Stimulated activated CD4-positive, alpha-beta T cell treated with anti-CD3 and anti-CD28 coated beads, Interleukin-2, amount 100 ng/mL, for 24 hours (primary cell): ENCODE results near the gene ZNF316.
A peak's percentile ranks its signal among the peaks of the same experiment; 100 is the strongest.
"Not testable (repeated sequence)": the region's sequence is repeated elsewhere in the genome, so short reads cannot be mapped to it uniquely, and the experiment has no call there.

ENCODE experiments used
- DNase-seq, 2 donors: peaks; one replicate each; pipeline ENCODE4 v3.0.0-alpha.2; 2020

The ZNF316 gene

DNA sequence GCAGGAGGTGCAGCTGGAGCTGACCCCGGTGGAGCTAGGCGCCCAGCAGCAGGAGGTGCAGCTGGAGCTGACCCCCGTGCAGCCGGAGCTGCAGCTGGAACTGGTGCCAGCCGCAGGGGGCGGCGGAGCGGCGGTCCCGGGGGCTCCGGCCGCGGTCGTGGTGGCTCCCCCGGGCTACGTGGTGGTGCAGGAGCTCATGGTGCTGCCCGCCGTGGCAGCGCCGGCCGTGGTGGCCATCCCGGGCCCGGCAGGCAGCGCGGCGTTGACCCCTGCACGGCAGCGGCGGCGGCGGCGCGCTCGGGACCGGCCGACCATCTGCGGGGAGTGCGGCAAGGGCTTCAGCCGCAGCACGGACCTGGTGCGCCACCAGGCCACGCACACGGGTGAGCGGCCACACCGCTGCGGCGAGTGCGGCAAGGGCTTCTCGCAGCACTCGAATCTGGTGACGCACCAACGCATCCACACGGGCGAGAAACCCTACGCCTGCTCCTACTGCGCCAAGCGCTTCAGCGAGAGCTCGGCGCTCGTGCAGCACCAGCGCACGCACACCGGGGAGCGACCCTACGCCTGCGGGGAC lies 14.9 kb upstream of the ZNF316 start:
- no peak for DNase-seq

- peak in 1 of 2 donors; percentile 21 for DNase-seq
These were observed 13.4 kb upstream of the ZNF316 start for GRCh38 chr7:6623589-6624245.

- no peak for DNase-seq
These were observed 12.9 kb upstream of the ZNF316 start for GRCh38 chr7:6624246-6624611.

GRCh38 chr7:6628045-6628444 lies 9.1 kb upstream of the ZNF316 start:
- no peak for DNase-seq

- no peak for DNase-seq
These were observed 6.9 kb upstream of the ZNF316 start for GRCh38 chr7:6630007-6630849.

DNA sequence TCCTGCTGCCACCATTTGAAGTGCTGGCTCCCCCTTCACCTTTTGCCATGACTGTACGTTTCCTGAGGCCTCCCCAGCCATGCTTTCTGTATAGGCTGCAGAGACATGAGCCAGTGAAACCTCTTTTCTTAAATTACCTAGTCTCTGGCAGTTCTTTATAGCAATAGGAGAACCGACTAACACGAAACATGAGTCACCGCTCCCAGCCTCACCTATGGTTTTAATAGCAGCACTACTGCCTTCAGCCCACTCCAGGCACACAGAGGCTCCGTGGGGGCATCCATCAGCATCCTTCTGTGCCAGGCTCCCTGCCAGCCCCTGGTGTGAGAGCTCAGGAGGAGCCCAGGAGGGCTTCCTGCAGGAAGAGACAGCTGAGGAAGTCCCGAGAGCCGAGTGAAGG lies 5.5 kb upstream of the ZNF316 start:
- no peak for DNase-seq

GRCh38 chr7:6634021-6634420 lies 3.1 kb upstream of the ZNF316 start:
- DNase-seq, result no peak

DNA sequence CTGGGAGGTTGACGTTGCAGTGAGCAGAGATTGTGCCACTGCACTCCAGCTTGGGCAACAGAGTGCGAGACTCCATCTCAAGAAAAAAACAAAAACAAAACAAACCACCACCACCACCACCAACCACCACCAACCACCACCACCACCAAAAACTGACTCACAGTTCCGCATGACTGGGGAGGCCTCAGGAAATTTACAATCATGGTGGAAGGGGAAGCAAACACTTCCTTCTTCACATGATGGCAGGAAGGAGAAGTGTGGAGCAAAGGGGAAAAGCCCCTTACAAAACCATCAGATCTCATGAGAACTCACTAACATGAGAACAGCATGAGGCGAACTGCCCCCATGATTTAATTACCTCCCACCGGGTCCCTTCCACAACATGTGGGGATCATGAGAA lies 2.1 kb upstream of the ZNF316 start:
- DNase-seq, result not testable (repeated sequence)

- peak; percentile 61 to 67 for DNase-seq
These were observed 569 bp downstream of the ZNF316 start for GRCh38 chr7:6637544-6638229.

DNA sequence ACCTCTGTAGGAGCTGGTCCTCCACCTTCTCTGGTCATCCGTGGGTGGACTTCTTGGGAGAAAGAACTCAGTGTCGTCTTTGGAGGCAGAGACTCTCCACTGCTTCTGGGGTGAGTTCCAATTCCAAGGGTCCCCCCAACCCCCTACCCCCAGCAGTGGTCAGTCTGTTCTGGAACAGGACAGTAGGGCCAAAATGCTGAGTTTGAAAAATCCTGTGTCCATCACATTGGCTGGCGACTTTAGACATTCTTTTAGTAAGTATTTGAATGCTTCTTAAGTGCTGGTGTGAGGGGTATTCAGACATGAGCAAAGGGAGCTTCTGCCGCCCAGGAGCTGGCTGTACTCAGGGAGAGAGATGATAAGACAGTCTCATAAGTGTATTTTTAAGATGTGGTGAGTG lies 1.9 kb downstream of the ZNF316 start:
- DNase-seq, result no peak

DNA sequence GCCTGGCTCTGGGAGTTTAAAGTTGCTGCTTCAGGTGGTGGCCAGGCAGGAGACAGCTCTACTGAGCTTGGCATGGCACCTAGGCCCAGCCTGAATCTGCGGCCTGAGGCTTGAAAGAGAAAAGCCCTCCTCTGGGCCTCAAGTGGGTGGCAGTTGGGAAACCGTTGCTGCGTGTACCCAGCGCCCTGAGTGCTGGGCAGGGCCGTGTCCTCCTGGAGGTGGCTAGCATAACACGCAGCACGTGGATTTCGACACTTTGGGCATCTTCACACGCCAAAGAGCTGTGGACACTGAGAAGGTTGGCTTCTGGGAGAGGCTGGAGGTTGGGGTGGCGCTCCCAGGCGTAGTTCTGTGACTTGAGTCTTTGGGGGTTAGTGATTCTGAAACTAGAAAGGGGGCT lies 2.5 kb downstream of the ZNF316 start:
- no peak for DNase-seq

GRCh38 chr7:6640246-6640721 lies 3.2 kb downstream of the ZNF316 start:
- DNase-seq, result peak; percentile 43 to 50

GRCh38 chr7:6641305-6642035 lies 4.4 kb downstream of the ZNF316 start:
- DNase-seq, result no peak

DNA sequence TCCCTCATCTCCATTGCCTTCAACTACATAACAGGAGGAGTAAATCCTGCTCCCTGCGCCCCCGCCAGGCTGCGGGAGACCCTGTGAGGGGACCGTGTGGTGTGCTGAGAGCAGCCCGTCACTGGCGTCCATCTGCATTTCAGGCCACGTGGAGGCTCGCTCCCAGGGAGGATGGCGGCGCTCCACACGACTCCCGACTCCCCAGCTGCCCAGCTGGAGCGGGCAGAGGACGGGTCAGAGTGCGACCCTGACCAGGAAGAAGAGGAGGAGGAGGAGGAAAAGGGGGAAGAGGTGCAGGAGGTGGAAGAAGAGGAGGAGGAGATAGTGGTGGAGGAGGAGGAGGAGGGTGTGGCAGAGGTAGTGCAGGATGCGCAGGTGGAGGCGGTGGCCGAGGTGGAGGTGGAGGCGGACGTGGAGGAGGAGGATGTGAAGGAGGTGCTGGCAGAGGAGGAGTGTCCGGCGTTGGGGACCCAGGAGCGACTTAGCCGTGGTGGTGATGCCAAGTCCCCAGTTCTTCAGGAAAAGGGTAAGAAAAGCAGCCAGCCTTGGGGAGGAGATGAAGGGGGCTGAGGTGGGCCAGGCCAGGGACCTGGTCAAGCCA lies 5.2 kb downstream of the ZNF316 start:
- DNase-seq, result no peak

- DNase-seq, result no peak
These were observed 5.9 kb downstream of the ZNF316 start for GRCh38 chr7:6642861-6643640.

GRCh38 chr7:6643915-6644625 lies 7.0 kb downstream of the ZNF316 start:
- no peak for DNase-seq

- no peak for DNase-seq
These were observed 7.6 kb downstream of the ZNF316 start for GRCh38 chr7:6644728-6645127.

DNA sequence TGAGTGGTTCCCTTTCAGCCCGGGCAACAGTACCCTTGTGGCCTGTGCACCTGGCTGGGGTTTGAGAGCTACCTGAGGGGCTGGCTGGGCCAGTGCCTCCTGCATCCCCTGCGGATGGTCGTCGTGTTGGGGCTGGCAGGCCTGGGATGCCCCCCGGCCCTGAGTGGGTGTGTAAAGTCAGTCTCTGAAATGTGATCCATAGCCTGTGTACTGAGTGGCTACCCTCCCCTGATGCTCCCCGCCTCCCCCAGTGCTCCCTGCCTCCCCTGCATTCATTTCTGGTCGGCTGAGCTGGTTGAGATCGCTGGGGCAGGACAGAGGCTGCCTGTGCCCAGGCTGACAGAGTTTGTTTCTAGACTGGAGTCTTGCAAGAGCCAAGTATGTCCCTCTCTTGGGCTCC lies 9.3 kb downstream of the ZNF316 start:
- DNase-seq, result no peak

DNA sequence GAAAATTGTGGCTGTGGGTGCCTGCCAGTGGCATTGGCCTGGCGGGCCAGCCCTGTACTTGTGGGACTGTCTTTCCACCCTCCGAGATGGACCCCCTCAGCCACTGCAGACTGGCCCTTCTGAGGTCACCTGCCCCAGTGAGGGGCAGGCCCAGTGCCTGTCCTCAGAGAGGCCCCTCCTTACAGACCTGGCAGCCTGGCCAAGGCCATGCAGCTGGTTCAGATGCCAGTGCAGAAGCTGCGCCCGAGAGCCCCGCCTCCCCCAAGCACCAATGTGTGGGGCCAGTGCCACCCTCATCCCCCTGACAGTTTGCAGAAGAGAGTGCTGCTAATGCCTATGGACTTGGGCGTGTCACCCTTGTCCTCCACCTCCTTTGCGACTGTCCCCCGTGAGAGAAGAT lies 10.0 kb downstream of the ZNF316 start:
- DNase-seq, result no peak

DNA sequence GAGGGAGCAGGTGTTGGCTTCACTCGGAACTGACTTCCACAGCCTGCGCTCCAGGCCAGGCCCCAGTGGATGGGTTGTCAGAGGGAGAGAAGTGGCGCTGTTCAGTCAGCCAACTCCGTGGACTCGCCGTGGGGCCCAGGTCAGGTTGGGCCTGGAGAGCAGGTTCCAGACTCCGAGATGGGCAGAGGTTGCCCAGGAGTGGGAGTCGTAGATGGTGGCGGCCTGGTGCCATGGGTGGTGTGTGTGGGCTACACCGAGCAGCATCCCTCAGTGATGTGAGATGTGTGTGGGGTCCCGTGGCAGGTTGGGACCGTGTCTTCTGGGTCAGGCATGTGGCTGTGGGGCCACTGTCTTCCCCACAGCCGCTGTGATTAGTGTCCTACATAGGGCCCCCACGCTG lies 10.4 kb downstream of the ZNF316 start:
- DNase-seq, result no peak
